Glomerular visceral epithelial cell (primary cell): ENCODE results near the gene DUOXA1.
"Not testable (repeated sequence)": the region's sequence is repeated elsewhere in the genome, so short reads cannot be mapped to it uniquely, and the experiment has no call there.

Experiments
- DNase-seq: peaks from one replicate; pipeline ENCODE4 v3.0.0-alpha.2; 2016; ENCODE audit errors: extremely low spot score

DUOXA1 gene

GRCh38 chr15:45112591-45113379 lies 16.9 kb downstream of the DUOXA1 start:
- DNase-seq: no peak

GRCh38 chr15:45112143-45112590 lies 17.5 kb downstream of the DUOXA1 start:
- no peak for DNase-seq

- DNase-seq: no peak
These were observed 18.1 kb downstream of the DUOXA1 start for GRCh38 chr15:45111390-45112142.

GRCh38 chr15:45110256-45110820 lies 19.3 kb downstream of the DUOXA1 start:
- DNase-seq: no peak

GRCh38 chr15:45107941-45108630 lies 21.6 kb downstream of the DUOXA1 start:
- no peak for DNase-seq

GRCh38 chr15:45106002-45106790 lies 23.5 kb downstream of the DUOXA1 start:
- DNase-seq: no peak

GRCh38 chr15:45105586-45105985 lies 24.1 kb downstream of the DUOXA1 start:
- no peak for DNase-seq

GRCh38 chr15:45104170-45104569 lies 25.5 kb downstream of the DUOXA1 start:
- DNase-seq: not testable (repeated sequence)

- DNase-seq: no peak
These were observed 27.5 kb downstream of the DUOXA1 start for GRCh38 chr15:45102226-45102625.

GRCh38 chr15:45101749-45102148 lies 27.9 kb downstream of the DUOXA1 start:
- DNase-seq: no peak

GRCh38 chr15:45100884-45101625 lies 28.6 kb downstream of the DUOXA1 start:
- no peak for DNase-seq

GRCh38 chr15:45099549-45100165 lies 30.0 kb downstream of the DUOXA1 start:
- DNase-seq: no peak

- DNase-seq: no peak
These were observed 32.2 kb downstream of the DUOXA1 start for GRCh38 chr15:45097466-45097865.

GRCh38 chr15:45095661-45096060 lies 34.0 kb downstream of the DUOXA1 start:
- DNase-seq: no peak

- DNase-seq: peak; percentile 47
These were observed 35.3 kb downstream of the DUOXA1 start for GRCh38 chr15:45094358-45094730.

GRCh38 chr15:45093622-45094357 lies 35.9 kb downstream of the DUOXA1 start:
- no peak for DNase-seq

GRCh38 chr15:45093013-45093412 lies 36.7 kb downstream of the DUOXA1 start:
- no peak for DNase-seq

GRCh38 chr15:45091576-45091975 lies 38.1 kb downstream of the DUOXA1 start:
- no peak for DNase-seq

GRCh38 chr15:45091161-45091560 lies 38.5 kb downstream of the DUOXA1 start:
- peak; percentile 16 for DNase-seq
